B cell (primary cell): ENCODE results near the gene UBE2Q1. TPM values are rescaled to one million over a fixed set of nuclear protein-coding genes. Genes with fewer than 3 reads are reported as not detected.

Source experiments
- ATAC-seq: fragments of 200-7000 bp; cut with Tn5 transposase; one replicate; pipeline ENCODE4 v1.10.0; 2021; ENCODE audit warnings: low read depth, mild to moderate bottlenecking, moderate number of reproducible peaks, moderate library complexity
- CTCF ChIA-PET: fragments of 350-600 bp; sonication (Branson Sonifier 250); formaldehyde crosslinking; loops from one replicate; lab custom pipeline; 2021; ENCODE audit warnings: antibody characterized with exemption, inconsistent platforms; lab: Charles Lee
- POLR2A ChIA-PET: fragments of 350-600 bp; sonication (Branson Sonifier 250); formaldehyde crosslinking; loops from one replicate; lab custom pipeline; 2021; ENCODE audit warnings: antibody characterized with exemption; lab: Charles Lee
- DNase-seq: peaks from one replicate; pipeline ENCODE4 v3.0.0; 2013
- H2AFZ ChIP-seq: 2 replicates; pipeline ENCODE4 v1.6.1; 2012; ENCODE audit warnings: mild to moderate bottlenecking, low read depth, low read length; ENCODE audit not compliant: insufficient read depth, poor library complexity, severe bottlenecking
- H3K27ac ChIP-seq, 2 donors: 1 replicate in 1 of 2; 2 replicates in 1 of 2; pipeline ENCODE4 v1.5.1; 2012 to 2013; ENCODE audit warnings: low read length in 2 of 2, mild to moderate bottlenecking in 2 of 2, moderate library complexity in 1 of 2
- H3K27me3 ChIP-seq, 4 experiments: fragments of 200-600 bp in 1 of 4; sonication (generic) in 1 of 4; replicated peaks in 1 of 4; 1 replicate in 2 of 4; 2 replicates in 2 of 4; pipeline versions ENCODE4 v1.6.1 to v1.7.0; 2013 to 2016; ENCODE audit warnings: low read length in 3 of 4, mild to moderate bottlenecking in 2 of 4, mixed read lengths in 1 of 4, moderate library complexity in 1 of 4; ENCODE audit not compliant: insufficient read depth in 4 of 4, control insufficient read depth in 3 of 4; ENCODE audit errors: control extremely low read depth in 1 of 4
- H3K36me3 ChIP-seq, 2 experiments: replicated peaks in 1 of 2; 1 replicate in 1 of 2; 2 replicates in 1 of 2; pipeline versions ENCODE4 v1.6.1 to v1.7.1; 2013; ENCODE audit warnings: low read length in 1 of 2; ENCODE audit not compliant: insufficient read depth in 2 of 2, control insufficient read depth in 1 of 2; ENCODE audit errors: control extremely low read depth in 1 of 2, extremely low read depth in 1 of 2
- H3K4me1 ChIP-seq, 2 donors: fragments of 200-600 bp in 1 of 2; sonication (generic) in 1 of 2; 1 replicate in 1 of 2; 2 replicates in 1 of 2; pipeline versions ENCODE4 v1.5.1 to v1.6.1; 2013 to 2017; ENCODE audit warnings: low read length in 2 of 2; ENCODE audit not compliant: control insufficient read depth in 2 of 2, insufficient read depth in 2 of 2
- H3K4me2 ChIP-seq: replicated peaks from 2 replicates; pipeline ENCODE3; 2012; ENCODE audit warnings: mild to moderate bottlenecking, low read depth, low read length; ENCODE audit not compliant: poor library complexity, severe bottlenecking
- H3K4me3 ChIP-seq, 5 experiments: fragments of 200-600 bp in 1 of 5; sonication (generic) in 1 of 5; 1 replicate in 3 of 5; 2 replicates in 2 of 5; pipeline versions ENCODE4 v1.5.1 to v1.7.0; 2011 to 2016; ENCODE audit warnings: low read length in 4 of 5, mild to moderate bottlenecking in 4 of 5, low read depth in 2 of 5, control low read depth in 1 of 5, moderate library complexity in 1 of 5; ENCODE audit not compliant: insufficient read depth in 1 of 5; ENCODE audit errors: control extremely low read depth in 1 of 5, extremely low read depth in 1 of 5
- H3K79me2 ChIP-seq: fragments of 200-600 bp; sonication (generic); one replicate; pipeline ENCODE4 v1.6.0; 2016; ENCODE audit warnings: low read length; ENCODE audit not compliant: control insufficient read depth, insufficient read depth
- H3K9ac ChIP-seq: fragments of 200-600 bp; sonication (generic); 2 replicates; pipeline ENCODE4 v1.6.1; 2017; ENCODE audit warnings: mild to moderate bottlenecking, low read length, moderate library complexity
- H3K9me3 ChIP-seq, 3 donors: one replicate each; pipeline versions ENCODE4 v1.6.1 to v1.7.1; 2013; ENCODE audit warnings: low read length in 2 of 3; ENCODE audit not compliant: control insufficient read depth in 2 of 3, insufficient read depth in 1 of 3; ENCODE audit errors: control extremely low read depth in 1 of 3
- H4K20me1 ChIP-seq: 2 replicates; pipeline ENCODE4 v1.6.0; 2012; ENCODE audit warnings: mild to moderate bottlenecking, low read length; ENCODE audit not compliant: insufficient read depth, control insufficient read depth, poor library complexity, severe bottlenecking
- H3K27ac Mint-ChIP-seq: one replicate; pipeline ENCODE4 v1.8.0; 2021; ENCODE audit warnings: mixed read lengths
- H3K27me3 Mint-ChIP-seq: one replicate; pipeline ENCODE4 v1.8.0; 2021; ENCODE audit warnings: mixed read lengths
- H3K4me1 Mint-ChIP-seq: one replicate; pipeline ENCODE4 v1.8.0; 2021; ENCODE audit warnings: mixed read lengths
- H3K4me3 Mint-ChIP-seq: one replicate; pipeline ENCODE4 v1.8.0; 2021; ENCODE audit warnings: mixed read lengths
- H3K9me3 Mint-ChIP-seq: one replicate; pipeline ENCODE4 v1.8.0; 2022; ENCODE audit warnings: mixed read lengths; ENCODE audit not compliant: insufficient read depth
- CTCF ChIP-seq: fragments of 200-600 bp; IDR thresholded peaks from one replicate; pipeline ENCODE4 v1.8.0; 2022; ENCODE audit warnings: antibody characterized with exemption, mild to moderate bottlenecking
- EZH2 ChIP-seq: IDR thresholded peaks from 2 replicates; pipeline ENCODE4 v1.6.1; 2012; ENCODE audit warnings: borderline replicate concordance, low read depth, mild to moderate bottlenecking, moderate library complexity, low read length; ENCODE audit not compliant: insufficient read depth, poor library complexity, severe bottlenecking
- WGBS: methylation state at CpG from one replicate; pipeline ENCODE4 v1.1.5; 2013; ENCODE audit warnings: missing lambda C conversion rate; ENCODE audit not compliant: insufficient coverage; 5-methylcytosine and 5-hydroxymethylcytosine counted together
- intact Hi-C: fragments of 100-400 bp; cut with micrococcal nuclease; formaldehyde crosslinking; loops from one replicate; pipeline ENCODE4 v1.10.0; 2022
- polyA plus RNA-seq: library from polyadenylated mRNA; depleted of rRNA; stranded (reverse); fragments of >200 nt; gene quantifications from 2 replicates; pipeline ENCODE4 v1.2.3, GENCODE V29; 2012
- total RNA-seq, 2 donors: library from RNA; stranded (reverse); fragments of 120-200 nt in 1 of 2; gene quantifications; 1 replicate in 1 of 2; 2 replicates in 1 of 2; pipeline versions ENCODE4 v1.2.3 to v1.2.4, GENCODE V29; 2013 to 2022

The UBE2Q1 gene
- total and polyA plus RNA-seq, 2 donors (not counting 1 experiment from before 2014, with no cell fraction given) = 14.3 to 108 TPM

- H3K27me3 ChIP-seq = peaks cover 0 to 46% (median 29%) of the 10 kb centered on the region in 4 experiments
- CTCF ChIA-PET = interaction anchor here (0.9 to 1.4 kb wide), 2 partner anchors 13 to 20 kb away, joined by 3 read pairs; no protein-coding TSS in a partner anchor
- no peak overlapping the region for H2AFZ ChIP-seq
- ATAC-seq (no peak), DNase-seq (no peak)
- no peak overlapping the region for H3K4me3 Mint-ChIP-seq
- H3K79me2 ChIP-seq = no peaks in the 10 kb centered on the region
- no peak overlapping the region for H3K4me3 ChIP-seq
- peaks cover 0 to 10% (median 0%) of the 10 kb centered on the region in 3 donors for H3K9me3 ChIP-seq
- H3K27ac Mint-ChIP-seq = no peak overlapping the region
- no peak overlapping the region for H3K4me2 ChIP-seq
- POLR2A ChIA-PET = no interaction called here
- H3K27ac ChIP-seq = no peak overlapping the region
- H3K36me3 ChIP-seq = no peaks in the 10 kb centered on the region
- no peak for TF ChIP-seq EZH2
- no peak for TF ChIP-seq CTCF
- peaks cover 36 to 42% of the 10 kb centered on the region in 2 donors for H3K4me1 ChIP-seq
- H3K9me3 Mint-ChIP-seq = no peaks in the 10 kb centered on the region
- peaks cover 37% of the 10 kb centered on the region for H3K4me1 Mint-ChIP-seq
- WGBS = no CpG with 5 or more reads among the region's 1 CpG
- peaks cover 28% of the 10 kb centered on the region for H3K27me3 Mint-ChIP-seq
- H4K20me1 ChIP-seq = no peaks in the 10 kb centered on the region
- no peak overlapping the region for H3K9ac ChIP-seq
- intact Hi-C loops = no loop called here
Measured at GRCh38 chr1:154499446-154499845, 59.0 kb downstream of the UBE2Q1 start.

Other genes with a start within 250 kb of the UBE2Q1 start
- gene AQP10, start 237.6 kb downstream of the UBE2Q1 start, total RNA-seq = not detected in 2 replicates
- gene AQP10, start 237.6 kb downstream of the UBE2Q1 start, polyA plus RNA-seq = 0.06 TPM in 1 of 2 replicates, not detected in the other
- 31.1 and 32.4 TPM in 2 replicates for gene ATP8B2, start 233.1 kb downstream of the UBE2Q1 start, total RNA-seq
- 50.2 and 54.1 TPM in 2 replicates for gene ATP8B2, start 233.1 kb downstream of the UBE2Q1 start, polyA plus RNA-seq
- 5.3 TPM in 2 replicates for gene IL6R, start 153.3 kb downstream of the UBE2Q1 start, total RNA-seq
- gene IL6R, start 153.3 kb downstream of the UBE2Q1 start, polyA plus RNA-seq = 2.7 and 3.5 TPM in 2 replicates
- not detected in 2 replicates for gene TDRD10, start 56.4 kb downstream of the UBE2Q1 start, total RNA-seq
- 0.06 and 0.09 TPM in 2 replicates for gene TDRD10, start 56.4 kb downstream of the UBE2Q1 start, polyA plus RNA-seq
- gene SHE, start 56.2 kb downstream of the UBE2Q1 start, total RNA-seq = 0.07 TPM in 1 of 2 replicates, not detected in the other
- 0.01 and 0.03 TPM in 2 replicates for gene SHE, start 56.2 kb downstream of the UBE2Q1 start, polyA plus RNA-seq
- 0.24 TPM in 1 of 2 replicates, not detected in the other for gene CHRNB2, start 9.1 kb upstream of the UBE2Q1 start, total RNA-seq
- gene CHRNB2, start 9.1 kb upstream of the UBE2Q1 start, polyA plus RNA-seq = 0.03 and 0.12 TPM in 2 replicates
- gene ADAR, start 49.5 kb upstream of the UBE2Q1 start, total RNA-seq = 221 and 241 TPM in 2 replicates
- 64.9 and 85.8 TPM in 2 replicates for gene ADAR, start 49.5 kb upstream of the UBE2Q1 start, polyA plus RNA-seq